HL-60 (cell line): Measurements from ENCODE around the gene MPV17L.

Experiments
- DNase-seq, 2 experiments: peaks; one replicate each; pipeline ENCODE4 v3.0.0-alpha.2; 2010 to 2020; ENCODE audit warnings: low read depth in 1 of 2, low spot score in 1 of 2
- H3K27ac ChIP-seq: fragments of 250-450 bp; sonication (Bioruptor Pico); replicated peaks from 2 replicates; pipeline ENCODE4 v1.5.1; 2020; ENCODE audit warnings: mild to moderate bottlenecking, moderate library complexity
- H3K27me3 ChIP-seq: fragments of 250-450 bp; sonication (Bioruptor Pico); 2 replicates; pipeline ENCODE4 v1.5.1; 2021; ENCODE audit warnings: mild to moderate bottlenecking, moderate library complexity; ENCODE audit not compliant: insufficient read depth, poor library complexity, severe bottlenecking
- H3K4me3 ChIP-seq: replicated peaks from 2 replicates; pipeline ENCODE4 v1.5.1; 2011; ENCODE audit warnings: mild to moderate bottlenecking, control low read depth, low read length; ENCODE audit not compliant: insufficient read depth
- CTCF ChIP-seq: IDR thresholded peaks from one replicate; pipeline ENCODE4 v1.5.1; 2011; ENCODE audit warnings: low read length, control low read depth, inconsistent platforms; ENCODE audit not compliant: insufficient read depth
- GABPA ChIP-seq: IDR thresholded peaks from 2 replicates; pipeline ENCODE4 v1.6.1; 2012; ENCODE audit warnings: low read depth
- POLR2AphosphoS5 ChIP-seq: IDR thresholded peaks from 2 replicates; pipeline ENCODE4 v1.6.1; 2012; ENCODE audit warnings: low read depth
- SPI1 ChIP-seq: IDR thresholded peaks from 2 replicates; pipeline ENCODE4 v1.6.1; 2012; ENCODE audit warnings: low read depth, mild to moderate bottlenecking, borderline replicate concordance
- TF ChIP-seq, protein P1 (sequence below): IDR thresholded peaks from 2 replicates; pipeline ENCODE4 v1.6.1; 2012; ENCODE audit warnings: low read depth; ENCODE audit not compliant: insufficient replicate concordance

MPV17L gene

DNA sequence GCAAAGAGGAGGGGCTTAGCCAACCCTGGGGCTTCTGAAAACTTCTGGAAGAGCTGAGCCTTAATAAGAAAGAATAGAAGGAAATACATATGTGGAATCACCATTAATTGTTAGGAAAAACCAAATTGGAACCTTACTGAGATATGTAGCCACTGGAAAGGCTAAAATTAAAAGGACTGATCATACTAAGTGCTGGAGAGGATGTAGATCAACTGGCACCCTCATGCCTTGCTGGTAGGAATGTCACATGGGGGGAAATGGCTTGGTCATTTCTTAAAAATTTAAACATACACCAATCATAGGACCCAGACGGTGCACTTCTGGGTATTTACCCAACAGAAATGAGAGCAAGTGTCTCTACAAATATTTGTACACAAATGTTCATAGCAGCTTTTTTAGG lies 49.9 kb downstream of the MPV17L start:
- Histone ChIP-seq H3K27ac (no peak overlapping the region), H3K4me3 (no peak overlapping the region), H3K27me3 (no peaks in the 10 kb centered on the region)
- TF ChIP-seq CTCF, result no peak
- TF ChIP-seq, protein P1, sequence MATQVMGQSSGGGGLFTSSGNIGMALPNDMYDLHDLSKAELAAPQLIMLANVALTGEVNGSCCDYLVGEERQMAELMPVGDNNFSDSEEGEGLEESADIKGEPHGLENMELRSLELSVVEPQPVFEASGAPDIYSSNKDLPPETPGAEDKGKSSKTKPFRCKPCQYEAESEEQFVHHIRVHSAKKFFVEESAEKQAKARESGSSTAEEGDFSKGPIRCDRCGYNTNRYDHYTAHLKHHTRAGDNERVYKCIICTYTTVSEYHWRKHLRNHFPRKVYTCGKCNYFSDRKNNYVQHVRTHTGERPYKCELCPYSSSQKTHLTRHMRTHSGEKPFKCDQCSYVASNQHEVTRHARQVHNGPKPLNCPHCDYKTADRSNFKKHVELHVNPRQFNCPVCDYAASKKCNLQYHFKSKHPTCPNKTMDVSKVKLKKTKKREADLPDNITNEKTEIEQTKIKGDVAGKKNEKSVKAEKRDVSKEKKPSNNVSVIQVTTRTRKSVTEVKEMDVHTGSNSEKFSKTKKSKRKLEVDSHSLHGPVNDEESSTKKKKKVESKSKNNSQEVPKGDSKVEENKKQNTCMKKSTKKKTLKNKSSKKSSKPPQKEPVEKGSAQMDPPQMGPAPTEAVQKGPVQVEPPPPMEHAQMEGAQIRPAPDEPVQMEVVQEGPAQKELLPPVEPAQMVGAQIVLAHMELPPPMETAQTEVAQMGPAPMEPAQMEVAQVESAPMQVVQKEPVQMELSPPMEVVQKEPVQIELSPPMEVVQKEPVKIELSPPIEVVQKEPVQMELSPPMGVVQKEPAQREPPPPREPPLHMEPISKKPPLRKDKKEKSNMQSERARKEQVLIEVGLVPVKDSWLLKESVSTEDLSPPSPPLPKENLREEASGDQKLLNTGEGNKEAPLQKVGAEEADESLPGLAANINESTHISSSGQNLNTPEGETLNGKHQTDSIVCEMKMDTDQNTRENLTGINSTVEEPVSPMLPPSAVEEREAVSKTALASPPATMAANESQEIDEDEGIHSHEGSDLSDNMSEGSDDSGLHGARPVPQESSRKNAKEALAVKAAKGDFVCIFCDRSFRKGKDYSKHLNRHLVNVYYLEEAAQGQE, result no peak
- TF ChIP-seq GABPA, result no peak
- TF ChIP-seq POLR2AphosphoS5, result no peak
- TF ChIP-seq SPI1, result no peak
- DNase-seq, result no peak

- H3K27me3 ChIP-seq, result no peaks in the 10 kb centered on the region
- H3K27ac ChIP-seq, result no peak overlapping the region
- H3K4me3 ChIP-seq, result no peak overlapping the region
- no peak for TF ChIP-seq SPI1
- TF ChIP-seq CTCF, result no peak
- no peak for TF ChIP-seq POLR2AphosphoS5
- DNase-seq, result no peak
Observed at GRCh38 chr16:15446901-15447300, 51.3 kb downstream of the MPV17L start.

DNA sequence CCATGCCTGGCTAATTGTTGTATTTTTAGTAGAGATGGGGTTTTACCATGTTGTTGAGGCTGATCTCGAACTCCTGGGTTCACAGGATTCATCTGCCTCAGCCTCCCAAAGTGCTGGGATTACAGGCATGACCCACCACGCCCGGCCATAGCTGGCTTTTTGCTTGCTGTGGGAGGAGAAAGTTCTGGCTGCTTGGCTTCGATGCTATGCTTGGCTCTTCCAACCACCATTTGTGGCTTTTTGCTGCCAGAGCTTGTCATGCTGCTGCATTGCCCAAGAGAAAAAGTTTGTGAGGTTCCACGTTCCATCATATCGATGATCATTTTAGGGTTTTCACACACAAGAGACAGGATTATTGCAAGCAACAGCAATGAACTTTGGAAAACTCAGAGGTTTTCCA lies 55.1 kb downstream of the MPV17L start:
- no peak for DNase-seq
- Histone ChIP-seq H3K27me3 (no peaks in the 10 kb centered on the region), H3K4me3 (no peak overlapping the region), H3K27ac (no peak overlapping the region)
- TF ChIP-seq POLR2AphosphoS5, result no peak
- TF ChIP-seq GABPA, result no peak
- TF ChIP-seq SPI1, result no peak
- TF ChIP-seq CTCF, result no peak
- TF ChIP-seq, protein P1, result no peak

GRCh38 chr16:15451098-15451731 lies 55.7 kb downstream of the MPV17L start:
- H3K4me3 ChIP-seq, result no peak overlapping the region
- TF ChIP-seq POLR2AphosphoS5 (no peak), GABPA (no peak), SPI1 (no peak), CTCF (no peak)
- no peak for DNase-seq
- H3K27ac ChIP-seq, result no peak overlapping the region
- H3K27me3 ChIP-seq, result no peaks in the 10 kb centered on the region
